ENCODE data around the gene ITPR2.

The ITPR2 gene

DNA sequence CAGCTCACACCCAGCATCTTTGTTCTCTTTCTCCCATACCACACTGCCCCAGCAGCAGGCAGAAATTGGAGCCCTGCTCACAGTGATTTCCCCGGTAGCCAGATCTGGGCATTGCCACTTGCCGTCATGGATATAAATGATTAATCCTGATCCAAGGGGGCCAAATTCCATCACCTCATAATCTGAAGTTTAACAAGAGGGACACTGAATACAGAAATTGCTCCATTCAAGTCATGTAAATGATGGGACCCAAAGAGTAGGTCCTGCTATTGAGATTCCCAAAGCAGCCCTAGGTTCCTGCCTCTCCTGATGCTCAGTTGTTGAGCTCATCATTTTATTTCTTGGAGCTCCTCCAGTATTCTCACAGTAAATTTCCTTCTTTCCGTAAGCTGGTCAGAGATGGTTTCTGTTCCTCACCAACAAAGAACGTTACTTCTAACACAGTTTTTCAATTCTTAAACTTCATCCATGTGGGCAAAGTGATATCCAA is 11.7 kb downstream of the ITPR2 start:
- DNase-seq, result no peak

DNA sequence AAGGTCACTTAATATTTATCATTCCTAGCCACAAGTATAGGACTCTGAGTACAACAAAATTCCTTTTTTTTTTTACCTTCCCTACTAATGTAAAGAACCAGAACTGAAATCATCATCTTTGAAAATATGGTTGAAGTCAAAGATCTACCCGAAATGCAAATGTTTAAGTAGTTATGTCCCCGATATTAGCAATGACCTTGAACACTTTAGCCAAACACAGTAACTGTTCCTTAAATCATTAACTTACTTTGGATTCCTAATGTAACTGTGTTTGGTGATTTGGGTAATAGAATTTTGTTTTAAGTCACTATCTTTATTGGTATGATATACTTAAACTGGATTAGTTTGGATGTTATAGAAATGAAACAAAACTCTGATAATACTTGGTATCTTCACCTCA is 14.4 kb downstream of the ITPR2 start:
- no peak for DNase-seq

DNA sequence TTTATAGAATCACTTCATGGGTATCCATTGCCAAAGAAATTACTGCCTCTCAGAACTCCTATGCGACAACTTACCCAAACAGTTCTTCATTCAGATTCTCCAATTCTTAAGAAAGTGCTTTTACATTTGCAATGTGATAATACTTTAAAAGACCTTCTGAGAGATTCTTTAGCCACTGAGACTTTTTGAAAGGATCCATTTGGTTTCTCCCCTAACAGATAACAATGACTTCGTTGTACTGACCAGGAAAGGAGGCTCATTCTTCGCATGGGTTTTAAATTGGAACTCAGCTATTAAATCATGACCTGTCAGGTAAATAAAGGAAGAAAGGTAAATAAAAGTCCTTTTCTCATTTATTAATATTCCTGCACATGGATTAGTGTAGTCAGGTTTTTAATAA is 14.8 kb downstream of the ITPR2 start:
- no peak for DNase-seq

DNA sequence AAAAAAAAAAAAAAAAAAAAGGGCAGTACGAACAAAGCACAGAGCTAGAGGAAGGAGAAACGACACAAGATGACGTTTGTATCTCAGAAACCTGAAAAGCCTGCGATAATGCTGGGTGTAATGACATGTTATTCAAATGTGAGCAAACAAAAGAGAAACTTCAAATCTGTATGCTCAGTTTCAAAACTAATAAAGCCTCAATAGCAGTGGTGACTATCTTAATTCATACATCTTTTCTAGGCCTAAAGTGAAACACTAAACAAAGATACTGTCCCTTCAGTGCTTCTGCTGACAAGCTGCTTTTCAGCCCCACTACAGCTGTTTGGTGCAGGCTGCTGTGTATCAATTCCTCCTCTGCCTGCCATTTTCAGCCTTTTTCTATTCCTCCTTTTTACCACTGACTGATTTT is 15.8 kb downstream of the ITPR2 start:
- no peak for DNase-seq

DNA sequence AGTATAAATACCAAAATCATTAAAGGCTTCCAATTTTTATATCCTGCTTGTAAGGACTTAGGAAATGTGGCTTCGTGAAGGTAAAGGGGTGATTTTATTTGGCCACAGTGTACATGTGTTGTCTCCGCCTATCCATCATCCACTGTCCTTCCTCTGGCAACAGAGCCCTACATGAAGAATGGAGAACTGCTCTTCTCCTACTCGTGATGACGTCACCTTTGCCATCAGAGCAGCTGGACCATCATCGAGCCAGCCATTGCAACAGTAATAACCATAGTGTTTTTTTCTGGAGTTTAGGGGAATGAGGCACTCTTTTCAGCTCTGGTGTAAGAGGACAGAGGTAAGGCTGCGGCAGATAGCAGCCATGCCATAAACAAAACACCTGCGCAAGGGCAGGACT is 19.2 kb downstream of the ITPR2 start:
- no peak for DNase-seq

DNA sequence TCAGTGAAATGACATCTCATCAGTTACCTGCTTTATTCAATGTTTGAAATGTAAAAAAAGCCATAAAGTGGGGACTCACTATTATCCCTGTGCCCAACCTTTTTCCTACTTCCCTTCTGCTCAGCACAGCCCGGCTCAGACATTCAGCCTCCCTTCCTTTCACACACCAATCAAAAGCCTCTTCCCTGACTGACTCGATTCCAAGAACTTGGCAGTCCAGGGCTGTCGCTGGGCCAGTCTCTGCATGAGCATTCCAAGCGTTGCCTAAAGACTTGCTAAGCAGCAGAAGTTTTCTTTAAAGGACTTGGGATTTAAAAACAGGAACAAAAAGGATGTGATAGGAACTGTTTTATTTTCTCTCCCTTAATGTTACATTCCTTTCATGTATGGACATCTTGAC is 22.7 kb downstream of the ITPR2 start:
- peak; percentile 56 for DNase-seq

DNA sequence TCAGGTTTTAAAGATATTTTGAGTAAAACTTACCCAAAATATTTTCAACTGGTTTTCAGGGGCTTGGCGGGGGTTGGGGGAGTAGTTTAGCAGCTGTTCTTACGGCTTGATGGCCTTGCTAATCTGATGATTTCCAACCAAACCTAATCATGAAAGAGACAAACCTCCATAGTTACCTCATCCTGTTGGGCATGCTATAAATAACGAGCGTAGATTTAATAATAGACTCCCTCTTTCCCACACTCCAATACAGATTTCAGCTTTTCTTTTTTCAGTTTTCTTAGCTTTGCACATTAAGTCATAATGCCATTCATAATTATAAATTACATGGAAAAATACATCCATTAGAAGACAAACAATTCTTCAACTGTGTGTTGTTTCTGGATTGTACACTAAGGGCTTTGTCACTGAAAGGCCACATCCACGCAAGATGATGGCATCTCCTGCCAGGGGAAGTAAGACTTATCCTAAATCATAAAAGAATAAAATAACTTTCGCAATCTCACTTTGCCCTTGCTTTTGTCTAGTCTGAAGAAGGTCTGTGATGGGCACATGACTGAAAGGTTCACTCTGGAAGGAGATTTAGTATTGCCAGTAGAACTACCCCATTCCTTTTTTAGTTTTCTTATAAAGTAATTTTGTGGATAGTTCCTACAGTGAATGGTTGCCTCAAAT is 23.2 kb downstream of the ITPR2 start:
- no peak for DNase-seq

DNA sequence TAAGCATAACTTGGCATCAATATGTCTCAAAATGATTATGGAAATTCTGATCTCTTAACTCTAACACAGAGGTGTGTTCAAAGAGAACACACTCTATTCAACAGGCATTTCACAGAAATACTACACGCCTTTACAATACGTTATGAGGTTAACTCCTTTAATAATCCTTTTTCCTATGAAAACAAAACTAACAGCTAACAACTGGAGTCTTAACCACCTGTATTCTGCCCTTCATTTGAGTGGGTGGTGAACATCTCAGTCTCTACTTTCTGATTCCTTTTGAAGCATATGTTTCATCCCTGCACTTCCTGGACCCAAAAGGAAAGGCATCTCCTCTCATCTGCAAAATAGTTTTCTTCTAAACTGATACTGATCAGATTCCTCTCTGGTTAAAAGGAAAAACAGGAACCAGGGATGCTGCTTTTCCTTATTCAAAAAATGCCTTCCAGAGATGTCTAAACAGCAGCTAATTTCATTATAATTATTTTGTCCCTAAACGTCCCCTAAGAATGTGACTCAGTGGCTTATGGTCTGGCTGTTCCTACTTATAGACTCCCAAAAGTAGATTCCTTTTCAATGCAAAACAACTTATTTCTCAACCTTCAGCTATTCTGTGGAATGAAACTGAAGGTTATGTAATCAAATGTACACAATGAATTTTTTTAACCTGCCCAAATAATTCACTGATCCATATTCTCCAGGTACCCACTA is 24.1 kb downstream of the ITPR2 start:
- DNase-seq, result no peak

DNA sequence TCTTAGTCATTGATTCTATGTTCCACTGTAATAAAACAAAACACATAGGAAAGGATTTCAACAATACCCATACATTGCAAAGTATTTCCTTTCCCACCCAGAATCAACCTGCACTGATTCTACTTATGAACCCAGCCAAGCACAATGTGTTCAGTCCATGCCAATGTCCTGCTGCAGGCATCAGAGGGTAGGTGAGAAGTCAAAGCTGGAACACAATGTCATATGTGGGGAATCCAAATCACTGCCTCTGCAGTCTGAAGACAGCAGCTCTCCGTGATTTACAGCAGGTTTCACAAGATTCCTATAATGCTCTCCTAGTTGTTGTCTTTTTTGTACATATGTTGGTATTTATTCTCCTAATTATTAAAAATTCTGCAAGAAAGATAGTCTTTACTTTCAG is 25.7 kb downstream of the ITPR2 start:
- DNase-seq, result no peak

DNA sequence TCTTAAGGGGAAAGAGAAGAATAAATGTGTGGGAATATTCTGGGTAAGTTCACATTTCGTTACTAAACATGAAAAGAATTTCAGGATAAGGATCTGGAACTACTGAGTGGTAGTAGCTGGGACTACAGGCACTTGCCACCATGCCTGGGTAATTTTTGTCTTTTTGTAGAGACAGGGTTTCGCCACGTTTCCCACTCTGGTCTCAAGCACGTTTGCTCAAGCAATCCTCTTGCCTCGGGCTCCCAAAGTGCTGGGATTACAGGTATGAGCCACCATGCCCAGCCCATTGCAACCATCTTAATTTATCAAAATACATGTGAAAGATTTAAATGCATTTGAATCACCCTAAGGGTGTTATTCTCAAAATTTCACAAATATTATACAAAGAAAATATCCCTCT is 26.4 kb downstream of the ITPR2 start:
- no peak for DNase-seq

DNA sequence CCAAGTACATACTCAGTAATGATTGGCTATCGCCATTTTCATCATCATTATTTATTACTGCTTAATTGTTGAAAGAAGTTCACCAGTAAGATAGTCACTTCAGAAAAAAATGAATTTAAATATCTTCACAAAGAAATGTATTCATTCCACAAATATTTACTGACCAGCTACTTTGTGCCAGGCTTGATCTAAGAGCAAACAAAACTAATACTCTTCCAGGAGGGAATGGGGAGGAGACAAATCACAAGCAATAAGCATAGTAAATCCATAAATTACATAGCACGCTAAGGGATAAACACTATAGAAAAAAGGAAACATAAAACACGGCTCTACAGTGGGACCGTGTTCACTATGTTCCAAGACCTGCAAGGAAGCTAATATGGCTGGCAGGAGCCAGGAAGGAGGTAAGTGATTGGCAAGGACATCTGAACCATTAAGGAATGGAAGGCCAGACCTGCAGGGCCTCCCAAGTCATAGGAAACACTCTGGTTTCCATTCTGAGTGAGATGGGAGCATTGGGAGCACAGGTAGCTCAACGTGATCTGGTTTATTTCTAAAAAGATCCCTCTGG is 27.5 kb downstream of the ITPR2 start:
- DNase-seq, result no peak

DNA sequence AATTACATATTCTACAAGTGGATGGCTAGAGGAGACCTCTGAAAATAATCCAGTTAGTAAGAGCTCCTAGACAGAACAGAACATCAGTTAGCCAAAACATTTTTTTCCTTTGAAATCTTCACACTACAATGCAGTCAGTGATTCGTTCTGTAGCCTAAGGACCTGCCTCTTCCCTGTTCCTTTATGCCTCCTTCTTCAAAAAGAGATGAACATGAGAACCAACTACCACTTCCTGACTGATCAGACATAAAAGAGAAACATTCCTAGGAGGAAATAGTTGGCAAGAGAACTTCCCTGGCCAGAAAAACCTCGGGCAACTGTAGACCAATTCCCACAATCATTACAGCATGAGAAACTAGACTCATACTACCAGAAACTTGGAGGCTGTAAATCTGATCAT is 29.4 kb downstream of the ITPR2 start:
- DNase-seq, result peak; percentile 34

DNA sequence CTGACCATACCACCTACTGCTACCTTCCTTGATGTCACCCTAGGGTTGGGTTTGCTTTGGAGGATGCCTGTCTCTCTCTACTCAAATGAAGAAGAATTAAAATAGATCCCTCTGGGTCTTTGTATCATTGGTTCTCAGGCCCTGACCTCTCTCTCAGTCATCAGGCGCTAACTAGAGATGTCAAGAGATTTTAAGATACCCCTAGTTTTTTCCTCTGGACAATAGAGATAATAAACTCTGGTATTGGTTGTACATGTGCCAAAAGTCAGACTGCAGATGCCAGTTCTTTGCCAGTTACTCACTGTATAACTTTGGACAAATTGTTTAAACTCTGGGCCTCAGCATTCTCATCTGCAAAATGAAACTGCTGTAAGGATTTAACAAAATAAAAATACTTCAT is 31.5 kb downstream of the ITPR2 start:
- DNase-seq, result no peak

DNA sequence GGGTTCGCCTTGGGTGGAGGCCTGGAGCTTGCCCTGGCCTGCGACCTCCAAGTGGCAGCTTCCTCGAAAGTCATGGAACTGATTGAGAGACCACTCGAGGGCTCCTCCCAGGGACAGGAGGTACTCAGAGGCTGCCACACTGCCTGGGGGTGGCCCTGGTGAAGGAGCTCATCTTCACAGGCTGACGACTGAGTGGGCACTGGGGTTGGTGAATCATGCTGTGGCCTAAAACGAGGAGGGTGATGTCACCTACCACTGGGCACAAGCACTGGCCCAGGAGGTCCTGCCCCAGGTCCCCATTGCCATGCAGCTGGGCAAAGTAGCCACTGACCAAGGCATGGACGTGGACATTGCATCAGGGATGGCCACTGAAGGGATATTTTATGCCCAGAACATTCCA is 32.1 kb downstream of the ITPR2 start:
- no peak for DNase-seq

DNA sequence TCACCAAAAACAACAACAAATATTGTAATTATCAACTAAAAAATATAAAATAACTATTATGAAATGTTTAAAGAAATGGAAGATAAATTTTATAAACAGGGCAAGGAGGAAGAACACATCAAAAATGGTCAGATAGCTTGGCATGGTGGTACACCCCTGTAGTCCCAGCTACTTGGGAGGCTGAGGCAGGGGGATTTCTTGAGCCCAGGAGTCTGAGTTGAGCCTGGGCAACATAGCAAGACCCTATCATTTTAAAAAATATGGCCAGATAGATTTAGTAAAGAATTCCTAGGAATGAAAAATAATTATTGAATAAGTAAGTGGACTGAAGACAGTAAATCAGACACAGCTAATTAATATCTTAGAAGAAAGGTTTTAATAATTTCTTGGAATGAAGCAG is 32.6 kb downstream of the ITPR2 start:
- DNase-seq, result no peak

DNA sequence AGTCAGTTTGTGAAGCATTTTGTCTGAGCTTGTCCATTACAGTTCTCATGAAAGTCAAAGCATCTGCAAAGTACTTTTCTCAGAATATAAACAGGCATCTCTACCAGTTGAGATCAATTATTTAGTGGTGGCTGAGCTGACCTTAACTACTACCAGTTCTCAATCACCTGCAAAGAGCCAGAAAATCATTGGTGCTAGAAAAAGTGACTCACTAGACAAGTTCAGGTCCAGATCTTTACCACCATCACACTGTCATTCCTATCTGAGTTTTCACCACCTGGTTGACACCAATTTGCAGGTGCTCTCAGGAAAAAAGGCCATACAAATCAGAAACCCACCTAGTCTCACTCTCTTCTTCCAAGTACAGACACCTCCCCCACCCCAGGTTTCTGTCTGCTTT is 33.3 kb downstream of the ITPR2 start:
- DNase-seq, result no peak

DNA sequence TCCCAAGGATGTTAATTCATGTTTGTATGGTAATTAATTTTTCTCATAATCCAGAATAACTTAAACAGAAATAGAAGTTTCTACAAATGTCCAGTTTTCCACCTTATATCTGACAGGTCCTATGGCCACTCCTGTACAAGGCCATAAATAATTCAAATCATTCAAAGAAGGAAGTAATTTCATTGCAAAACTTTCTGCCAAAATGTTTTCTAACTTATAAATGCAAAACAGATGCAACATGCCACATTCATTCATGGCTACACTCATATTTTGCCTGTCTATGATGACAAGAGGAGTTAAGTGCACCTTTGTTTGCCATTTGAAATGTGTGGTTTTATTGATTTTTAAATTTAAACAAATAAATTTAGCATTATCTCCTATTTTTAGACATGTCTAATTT is 34.4 kb downstream of the ITPR2 start:
- DNase-seq, result no peak

DNA sequence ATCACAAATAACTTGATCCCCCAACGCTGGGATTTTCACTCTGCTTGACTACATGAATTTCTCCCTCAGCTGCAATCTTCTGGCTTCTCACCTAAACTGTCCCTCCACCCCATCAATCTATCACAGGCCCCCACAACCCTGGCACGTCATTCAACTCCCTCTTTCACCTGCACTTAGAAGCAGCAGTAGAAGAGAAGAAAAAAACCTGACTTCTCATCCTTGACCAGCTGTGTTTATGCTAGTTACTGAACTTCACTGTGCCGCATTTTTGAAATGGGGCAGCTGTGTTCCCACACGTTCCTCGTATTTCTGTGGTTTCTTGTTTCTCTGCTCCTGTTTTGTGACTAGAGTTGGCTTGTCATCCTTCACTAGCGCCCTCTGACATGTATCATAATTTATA is 35.0 kb downstream of the ITPR2 start:
- peak; percentile 84 for DNase-seq

DNA sequence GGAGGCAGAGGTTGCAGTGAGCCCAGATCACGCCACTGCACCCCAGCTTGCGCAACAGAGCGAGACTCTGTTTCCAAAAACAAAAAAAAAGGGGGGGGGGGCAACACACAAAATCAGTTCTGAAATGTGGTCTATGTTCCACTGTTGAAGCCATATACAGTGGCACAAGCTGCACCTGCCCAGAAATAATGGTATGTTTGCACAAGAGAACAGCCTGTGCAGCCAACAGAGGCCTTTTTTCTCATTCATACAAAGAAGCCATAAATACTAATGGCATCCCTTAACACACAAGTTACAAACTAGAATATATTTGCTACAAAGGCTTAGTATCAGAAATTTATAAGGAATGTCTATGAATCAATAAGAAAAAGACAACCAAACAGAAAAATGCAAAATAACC is 37.1 kb downstream of the ITPR2 start:
- DNase-seq, result no peak

DNA sequence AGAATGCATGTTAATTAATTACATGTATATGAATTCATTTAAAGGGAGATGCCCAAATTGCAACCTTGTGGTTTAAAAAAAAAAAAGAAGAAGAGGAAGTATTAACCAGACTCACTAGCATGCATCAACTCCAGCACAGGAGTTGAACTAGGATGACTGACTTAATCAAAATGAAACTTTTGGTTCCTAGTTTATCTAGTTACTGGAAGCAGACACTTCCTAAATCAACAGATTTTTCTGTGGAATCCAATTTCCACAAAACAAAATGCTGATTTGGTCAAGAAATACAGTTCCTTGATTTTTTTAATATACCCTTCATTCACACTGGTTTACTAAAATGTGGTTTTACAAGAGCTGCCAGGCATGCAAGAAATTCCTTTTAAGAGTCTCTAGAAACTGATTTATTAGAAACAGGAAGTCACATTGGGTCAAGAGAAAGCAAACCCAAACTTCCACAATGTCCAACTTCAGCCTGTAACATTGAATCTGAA is 41.6 kb downstream of the ITPR2 start:
- peak; percentile 33 for DNase-seq

DNA sequence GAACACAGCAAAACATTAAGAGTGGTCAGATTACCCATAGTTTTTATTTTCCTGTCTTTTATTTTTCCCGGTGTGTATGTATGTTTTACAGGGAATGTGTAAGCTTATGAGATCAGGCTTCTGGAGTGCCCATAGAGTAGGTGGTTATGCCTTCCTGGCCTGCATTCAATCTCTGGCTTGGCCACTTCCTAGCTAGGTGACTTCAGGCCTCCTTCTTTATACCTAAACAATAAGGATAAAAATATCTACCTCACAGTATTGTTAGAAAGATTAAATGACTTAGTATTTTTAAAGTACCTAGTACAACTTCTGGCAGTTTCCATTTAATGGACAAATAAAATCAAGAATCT is 42.4 kb downstream of the ITPR2 start:
- DNase-seq, result no peak

DNA sequence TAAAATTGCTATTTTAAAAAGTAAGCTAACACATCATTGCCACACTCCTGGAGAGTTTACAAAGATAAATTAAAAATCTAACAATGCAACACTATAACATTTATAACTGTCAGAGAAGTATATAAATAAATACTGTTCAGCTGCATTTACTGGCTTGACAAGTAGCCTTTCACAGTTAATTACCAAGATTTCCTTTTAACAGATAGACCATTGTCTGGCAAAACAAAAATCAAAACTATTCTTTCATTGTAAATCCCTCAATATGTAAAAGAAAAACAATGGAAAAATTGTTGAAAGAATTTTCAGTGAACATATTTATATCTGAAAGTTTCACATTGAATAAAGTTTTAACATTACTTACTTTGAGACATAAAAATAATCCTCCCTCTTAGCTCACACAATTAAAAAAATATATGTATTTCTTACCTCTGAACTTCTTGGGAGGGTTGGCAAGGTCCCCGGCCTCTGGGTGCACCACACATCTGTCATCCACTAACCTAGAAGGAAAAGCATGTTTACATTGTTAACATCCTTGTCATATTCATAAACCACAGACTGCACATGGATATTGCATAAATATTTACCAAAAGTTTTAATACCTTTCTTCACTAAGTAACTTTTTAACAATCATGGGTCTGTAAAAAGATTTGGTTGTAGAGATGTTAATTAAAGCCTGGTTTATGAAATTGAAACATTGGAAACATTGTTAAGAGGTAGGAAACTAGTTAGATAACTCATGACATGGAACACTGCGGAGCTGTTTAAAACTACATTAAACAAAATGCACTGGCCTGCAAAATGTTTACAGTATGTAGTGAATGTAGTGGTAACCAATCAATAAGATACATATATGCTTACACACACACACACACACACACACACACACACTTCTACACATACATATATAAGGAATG is 43.0 kb downstream of the ITPR2 start:
- peak; percentile 88 for DNase-seq

DNA sequence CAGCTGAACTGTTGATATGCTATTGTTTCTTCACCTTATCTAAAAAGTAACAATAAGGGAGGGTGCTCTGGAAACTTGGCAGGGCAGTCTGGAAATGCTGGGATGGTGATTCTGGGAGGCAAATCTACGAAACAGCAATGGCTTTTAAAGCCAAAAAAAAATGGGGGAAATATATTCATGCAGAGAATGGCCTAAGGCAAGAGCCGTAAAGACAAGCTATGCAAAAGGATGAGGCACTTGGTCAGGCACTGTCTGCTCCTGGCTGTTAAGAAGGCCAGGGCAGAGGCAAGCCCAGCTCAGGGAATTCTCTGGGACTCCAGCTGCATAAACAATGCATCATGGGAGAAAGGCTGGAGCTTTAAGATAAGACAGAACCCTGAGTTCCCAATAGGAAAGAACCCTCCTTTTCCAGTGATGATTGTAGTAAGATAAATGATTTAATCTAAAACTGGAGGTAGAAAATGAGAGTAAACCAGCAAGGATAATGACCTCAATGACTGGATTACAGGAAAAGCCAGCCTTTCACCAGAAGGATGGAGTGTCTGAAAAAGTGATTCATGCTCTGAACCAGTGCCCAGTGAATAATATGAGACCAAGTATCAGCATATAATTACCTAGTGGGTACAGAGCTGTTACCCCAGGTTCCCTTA is 46.0 kb downstream of the ITPR2 start:
- peak; percentile 69 for DNase-seq

All from HCEC 1CT (cell line).